ENCODE data around the gene NOC2L. TPM values are rescaled to one million over a fixed set of nuclear protein-coding genes. Genes with fewer than 3 reads are reported as not detected.

The NOC2L gene
- total and polyA plus RNA-seq, 2 donors from 2014 or later: 42.4 to 65.5 TPM

GRCh38 chr1:920010-920409 is 39.0 kb downstream of the NOC2L start:
- TF ChIP-seq CTCF (IDR thresholded peaks at IDR 0.05; ENCODE audit: borderline replicate concordance, extremely low read depth, insufficient read depth): no peak
- Histone ChIP-seq H3K9me3 (ENCODE audit: control insufficient read depth in 2 of 3, insufficient read depth in 1 of 3, low read length in 3 of 3) (no peaks in the 10 kb centered on the region), H3K27ac (ENCODE audit: low read depth in 2 of 2, low read length in 2 of 2) (no peak overlapping the region), H3K4me3 (ENCODE audit: low read length in 3 of 3) (no peak overlapping the region), H3K4me1 (ENCODE audit: control insufficient read depth in 2 of 3, insufficient read depth in 2 of 3, low read depth in 1 of 3, low read length in 3 of 3) (peaks cover 3 to 55% (median 8%) of the 10 kb centered on the region in 3 donors), H3K36me3 (ENCODE audit: control insufficient read depth in 2 of 3, insufficient read depth in 3 of 3, low read length in 3 of 3) (no peaks in the 10 kb centered on the region), H3K27me3 (ENCODE audit: control insufficient read depth, insufficient read depth, low read length) (no peaks in the 10 kb centered on the region), H3K9ac (ENCODE audit: low read length in 3 of 3) (no peak overlapping the region)
- intact Hi-C loops (cut with DNase I): no loop called here
- DNase-seq (peak in 2 of 5 donors; percentile 73 to 75), FAIRE-seq (no peak)

- intact Hi-C loops (cut with DNase I): no loop called here
Measured at GRCh38 chr1:919271-919872, 39.7 kb downstream of the NOC2L start.

GRCh38 chr1:918843-919242 is 40.2 kb downstream of the NOC2L start:
- Histone ChIP-seq H3K36me3 (ENCODE audit: control insufficient read depth in 2 of 3, insufficient read depth in 3 of 3, low read length in 3 of 3) (no peaks in the 10 kb centered on the region), H3K27me3 (ENCODE audit: control insufficient read depth, insufficient read depth, low read length) (no peaks in the 10 kb centered on the region), H3K4me1 (ENCODE audit: control insufficient read depth in 2 of 3, insufficient read depth in 2 of 3, low read depth in 1 of 3, low read length in 3 of 3) (peaks cover 3 to 55% (median 8%) of the 10 kb centered on the region in 3 donors), H3K4me3 (ENCODE audit: low read length in 3 of 3) (no peak overlapping the region), H3K9me3 (ENCODE audit: control insufficient read depth in 2 of 3, insufficient read depth in 1 of 3, low read length in 3 of 3) (no peaks in the 10 kb centered on the region), H3K9ac (ENCODE audit: low read length in 3 of 3) (no peak overlapping the region), H3K27ac (ENCODE audit: low read depth in 2 of 2, low read length in 2 of 2) (no peak overlapping the region)
- intact Hi-C loops (cut with DNase I): no loop called here
- DNase-seq (peak in 1 of 5 donors; percentile 60), FAIRE-seq (no peak)
- TF ChIP-seq CTCF (IDR thresholded peaks at IDR 0.05; ENCODE audit: borderline replicate concordance, extremely low read depth, insufficient read depth): no peak

More at GRCh38 chr1:919271-919872, 39.7 kb downstream of the NOC2L start:
- peak in 1 of 5 donors; percentile 81 for DNase-seq
- TF ChIP-seq CTCF (IDR thresholded peaks at IDR 0.05; ENCODE audit: borderline replicate concordance, extremely low read depth, insufficient read depth): no peak
- H3K4me1 ChIP-seq (ENCODE audit: control insufficient read depth in 2 of 3, insufficient read depth in 2 of 3, low read depth in 1 of 3, low read length in 3 of 3): peaks cover 3 to 55% (median 8%) of the 10 kb centered on the region in 3 donors
- H3K9me3 ChIP-seq (ENCODE audit: control insufficient read depth in 2 of 3, insufficient read depth in 1 of 3, low read length in 3 of 3): no peaks in the 10 kb centered on the region
- H3K4me3 ChIP-seq (ENCODE audit: low read length in 3 of 3): no peak overlapping the region
- no peaks in the 10 kb centered on the region for H3K36me3 ChIP-seq (ENCODE audit: control insufficient read depth in 2 of 3, insufficient read depth in 3 of 3, low read length in 3 of 3)
- no peak overlapping the region for H3K9ac ChIP-seq (ENCODE audit: low read length in 3 of 3)
- H3K27me3 ChIP-seq (ENCODE audit: control insufficient read depth, insufficient read depth, low read length): no peaks in the 10 kb centered on the region
- no peak overlapping the region for H3K27ac ChIP-seq (ENCODE audit: low read depth in 2 of 2, low read length in 2 of 2)
- no peak for FAIRE-seq
